ENCODE measurements around the gene CEACAM19.
"Not testable (repeated sequence)": the region's sequence is repeated elsewhere in the genome, so short reads cannot be mapped to it uniquely, and the experiment has no call there.

CEACAM19 gene

DNA sequence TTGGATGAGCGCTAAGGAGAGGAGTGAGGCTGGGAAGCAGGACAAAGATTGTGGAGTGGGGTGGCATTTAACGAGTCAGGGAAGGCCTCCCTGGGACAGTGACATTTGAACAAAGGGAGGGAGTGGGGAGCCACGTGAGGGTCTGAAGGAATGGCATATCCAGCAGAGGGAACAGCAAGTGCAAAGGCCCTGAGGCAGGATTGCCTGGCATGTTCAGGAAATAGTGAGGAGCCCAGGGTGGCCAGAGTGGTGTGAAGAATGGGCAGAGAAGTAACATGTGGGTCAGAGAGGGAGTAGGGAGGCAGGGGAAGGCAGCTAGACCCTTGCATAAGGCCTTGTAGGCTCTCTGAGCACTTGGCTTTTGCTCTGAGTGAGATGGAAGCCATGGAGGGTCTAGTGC, 42.5 kb upstream of the CEACAM19 start:
- no peak overlapping the region for H3K4me3 ChIP-seq (ENCODE audit: low read length)
- DNase-seq (ENCODE audit: low read depth), result no peak
- TF ChIP-seq, protein P1, sequence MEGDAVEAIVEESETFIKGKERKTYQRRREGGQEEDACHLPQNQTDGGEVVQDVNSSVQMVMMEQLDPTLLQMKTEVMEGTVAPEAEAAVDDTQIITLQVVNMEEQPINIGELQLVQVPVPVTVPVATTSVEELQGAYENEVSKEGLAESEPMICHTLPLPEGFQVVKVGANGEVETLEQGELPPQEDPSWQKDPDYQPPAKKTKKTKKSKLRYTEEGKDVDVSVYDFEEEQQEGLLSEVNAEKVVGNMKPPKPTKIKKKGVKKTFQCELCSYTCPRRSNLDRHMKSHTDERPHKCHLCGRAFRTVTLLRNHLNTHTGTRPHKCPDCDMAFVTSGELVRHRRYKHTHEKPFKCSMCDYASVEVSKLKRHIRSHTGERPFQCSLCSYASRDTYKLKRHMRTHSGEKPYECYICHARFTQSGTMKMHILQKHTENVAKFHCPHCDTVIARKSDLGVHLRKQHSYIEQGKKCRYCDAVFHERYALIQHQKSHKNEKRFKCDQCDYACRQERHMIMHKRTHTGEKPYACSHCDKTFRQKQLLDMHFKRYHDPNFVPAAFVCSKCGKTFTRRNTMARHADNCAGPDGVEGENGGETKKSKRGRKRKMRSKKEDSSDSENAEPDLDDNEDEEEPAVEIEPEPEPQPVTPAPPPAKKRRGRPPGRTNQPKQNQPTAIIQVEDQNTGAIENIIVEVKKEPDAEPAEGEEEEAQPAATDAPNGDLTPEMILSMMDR (IDR thresholded peaks at IDR 0.05; ENCODE audit: insufficient read depth, low read depth, low read length, missing control alignments), result no peak

DNA sequence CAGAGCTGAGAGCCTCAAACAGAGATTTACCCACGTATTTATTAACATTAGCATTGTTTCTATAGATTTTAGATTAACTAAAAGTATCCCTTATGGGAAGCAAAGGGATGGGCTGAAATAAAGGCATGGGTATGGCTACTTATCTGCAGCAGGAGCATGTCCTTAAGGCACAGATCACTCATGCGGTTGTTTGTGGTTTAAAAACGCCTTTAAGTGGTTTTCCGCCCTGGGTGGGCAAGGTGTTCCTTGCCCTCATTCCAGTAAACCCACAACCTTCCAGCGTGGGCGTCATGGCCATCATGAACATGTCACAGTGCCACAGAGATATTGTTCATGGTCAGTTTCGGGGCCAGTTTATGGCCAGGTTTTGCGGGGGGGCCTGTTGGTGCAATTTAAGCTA, 39.7 kb upstream of the CEACAM19 start:
- DNase-seq (ENCODE audit: low read depth); H3K4me3 ChIP-seq (ENCODE audit: low read length): not testable (repeated sequence)

GRCh38 chr19:44634058-44634457, 37.2 kb upstream of the CEACAM19 start:
- not testable (repeated sequence) for DNase-seq (ENCODE audit: low read depth); H3K4me3 ChIP-seq (ENCODE audit: low read length)

DNA sequence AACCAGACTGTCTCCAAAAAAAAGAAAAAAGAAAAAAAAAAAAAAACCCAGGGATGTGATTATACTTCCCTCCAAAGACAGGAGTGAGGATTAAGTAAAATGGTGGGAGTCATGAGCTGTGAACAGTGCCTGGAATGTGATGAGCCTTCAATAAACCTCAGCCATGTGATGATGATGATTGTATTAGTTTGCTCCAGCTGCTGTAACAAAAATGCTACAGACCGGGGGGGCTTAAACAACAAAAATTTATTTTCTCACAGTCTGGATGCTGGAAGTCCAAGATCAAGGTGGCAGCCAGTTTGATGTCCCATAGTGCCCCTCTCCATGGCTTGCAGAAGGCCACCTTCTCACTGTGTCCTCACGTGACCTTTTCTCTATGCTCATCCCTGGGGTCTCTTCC, 36.5 kb upstream of the CEACAM19 start:
- no peak for DNase-seq (ENCODE audit: low read depth)
- H3K4me3 ChIP-seq (ENCODE audit: low read length), result no peak overlapping the region
- TF ChIP-seq, protein P1 (IDR thresholded peaks at IDR 0.05; ENCODE audit: insufficient read depth, low read depth, low read length, missing control alignments), result no peak

GRCh38 chr19:44635581-44636438, 35.5 kb upstream of the CEACAM19 start:
- TF ChIP-seq, protein P1 (IDR thresholded peaks at IDR 0.05; ENCODE audit: insufficient read depth, low read depth, low read length, missing control alignments), result no peak
- DNase-seq (ENCODE audit: low read depth), result peak; percentile 22
- H3K4me3 ChIP-seq (ENCODE audit: low read length), result no peak overlapping the region

DNA sequence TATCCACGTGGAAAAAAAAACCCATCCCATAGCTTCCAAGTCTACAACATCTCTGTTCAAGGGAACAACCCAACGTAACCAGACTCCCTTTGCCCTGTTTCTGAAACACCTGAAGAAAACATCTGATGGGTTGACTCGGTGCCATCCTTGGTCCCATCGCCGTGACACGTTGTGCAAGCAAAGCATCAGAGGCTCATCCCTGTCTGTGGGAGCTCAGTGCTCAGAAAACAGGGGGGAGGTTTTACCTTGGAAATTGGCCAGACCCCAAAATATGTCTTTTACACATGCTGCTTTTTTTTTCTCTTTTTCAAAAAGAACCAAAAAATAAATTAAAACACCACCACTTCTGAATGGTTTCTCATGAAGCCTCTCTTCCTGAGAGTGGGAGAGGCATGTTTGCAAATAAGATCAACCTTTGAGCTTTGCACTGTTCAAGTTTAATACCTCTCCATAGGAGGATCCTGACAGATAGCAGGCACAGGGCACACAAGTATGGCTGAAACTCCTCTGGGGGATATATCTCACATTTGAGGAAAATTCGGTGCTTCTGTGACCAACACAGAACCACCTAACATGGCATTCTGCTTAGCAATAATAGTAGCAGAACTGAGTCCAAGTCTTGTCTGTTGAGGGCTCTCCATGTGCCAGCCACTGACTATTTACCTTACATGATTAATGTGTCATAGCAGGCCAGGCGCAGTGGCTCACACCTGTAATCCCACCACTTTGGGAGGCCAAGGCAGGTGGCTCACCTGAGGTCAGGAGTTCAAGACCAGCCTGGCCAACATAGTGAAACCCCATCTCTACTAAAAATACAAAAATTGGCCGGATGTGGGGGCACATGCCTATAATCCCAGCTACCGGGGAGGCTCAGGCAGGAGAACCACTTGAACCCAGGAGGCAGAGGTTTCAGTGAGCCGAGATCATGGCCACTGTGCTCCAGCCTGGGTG, 34.6 kb upstream of the CEACAM19 start:
- H3K4me3 ChIP-seq (ENCODE audit: low read length), result no peak overlapping the region
- TF ChIP-seq, protein P1 (IDR thresholded peaks at IDR 0.05; ENCODE audit: insufficient read depth, low read depth, low read length, missing control alignments), result no peak
- no peak for DNase-seq (ENCODE audit: low read depth)

- DNase-seq (ENCODE audit: low read depth), result no peak
- TF ChIP-seq, protein P1 (IDR thresholded peaks at IDR 0.05; ENCODE audit: insufficient read depth, low read depth, low read length, missing control alignments), result no peak
- H3K4me3 ChIP-seq (ENCODE audit: low read length), result no peak overlapping the region
Measured at GRCh38 chr19:44637390-44637764, 33.9 kb upstream of the CEACAM19 start.

Measured in epithelial cell of esophagus (primary cell).